ENCODE data around the gene EXOC2.

EXOC2 gene

GRCh38 chr6:733431-734219 lies 40.7 kb upstream of the EXOC2 start:
- H3K79me2 ChIP-seq (ENCODE audit: insufficient read depth, low read depth), result no peaks in the 10 kb centered on the region
- H3K9ac ChIP-seq, result no peak overlapping the region
- no peak overlapping the region for H3K4me3 ChIP-seq (IDR thresholded peaks at IDR 0.05; ENCODE audit: insufficient read depth, low read depth, low read length)
- no peak overlapping the region for H3K27ac ChIP-seq
- H4K20me1 ChIP-seq (ENCODE audit: insufficient read depth), result no peaks in the 10 kb centered on the region
- no peaks in the 10 kb centered on the region for H3K27me3 ChIP-seq (ENCODE audit: insufficient read depth, low read depth)
- H3K36me3 ChIP-seq (ENCODE audit: insufficient read depth), result no peaks in the 10 kb centered on the region
- no peaks in the 10 kb centered on the region for H3K4me1 ChIP-seq (ENCODE audit: low read depth, poor library complexity, severe bottlenecking)
- no peak overlapping the region for H3K4me2 ChIP-seq
- no peak for TF ChIP-seq CTCF (conservative IDR thresholded peaks at IDR 0.05; ENCODE audit: low read depth, low read length)
- no peak overlapping the region for H2AFZ ChIP-seq (ENCODE audit: low read depth)

- H2AFZ ChIP-seq (ENCODE audit: low read depth), result no peak overlapping the region
- H3K36me3 ChIP-seq (ENCODE audit: insufficient read depth), result no peaks in the 10 kb centered on the region
- H3K27ac ChIP-seq, result no peak overlapping the region
- H3K4me3 ChIP-seq (IDR thresholded peaks at IDR 0.05; ENCODE audit: insufficient read depth, low read depth, low read length), result no peak overlapping the region
- H4K20me1 ChIP-seq (ENCODE audit: insufficient read depth), result no peaks in the 10 kb centered on the region
- no peaks in the 10 kb centered on the region for H3K27me3 ChIP-seq (ENCODE audit: insufficient read depth, low read depth)
- no peak for TF ChIP-seq CTCF (conservative IDR thresholded peaks at IDR 0.05; ENCODE audit: low read depth, low read length)
- no peak overlapping the region for H3K9ac ChIP-seq
- no peak overlapping the region for H3K4me2 ChIP-seq
- H3K79me2 ChIP-seq (ENCODE audit: insufficient read depth, low read depth), result no peaks in the 10 kb centered on the region
- no peaks in the 10 kb centered on the region for H3K4me1 ChIP-seq (ENCODE audit: low read depth, poor library complexity, severe bottlenecking)
Observed at GRCh38 chr6:731924-732323, 39.0 kb upstream of the EXOC2 start.

GRCh38 chr6:729606-730320 lies 36.8 kb upstream of the EXOC2 start:
- Histone ChIP-seq H4K20me1 (ENCODE audit: insufficient read depth) (no peaks in the 10 kb centered on the region), H3K9ac (no peak overlapping the region), H3K4me1 (ENCODE audit: low read depth, poor library complexity, severe bottlenecking) (no peaks in the 10 kb centered on the region), H2AFZ (ENCODE audit: low read depth) (no peak overlapping the region), H3K27ac (no peak overlapping the region), H3K27me3 (ENCODE audit: insufficient read depth, low read depth) (no peaks in the 10 kb centered on the region), H3K36me3 (ENCODE audit: insufficient read depth) (no peaks in the 10 kb centered on the region), H3K4me2 (no peak overlapping the region), H3K4me3 (IDR thresholded peaks at IDR 0.05; ENCODE audit: insufficient read depth, low read depth, low read length) (no peak overlapping the region), H3K79me2 (ENCODE audit: insufficient read depth, low read depth) (no peaks in the 10 kb centered on the region)
- TF ChIP-seq CTCF (conservative IDR thresholded peaks at IDR 0.05; ENCODE audit: low read depth, low read length), result no peak

GRCh38 chr6:727856-728255 lies 34.9 kb upstream of the EXOC2 start:
- Histone ChIP-seq H3K4me1 (ENCODE audit: low read depth, poor library complexity, severe bottlenecking) (peaks cover 4% of the 10 kb centered on the region), H3K27ac (no peak overlapping the region), H3K79me2 (ENCODE audit: insufficient read depth, low read depth) (no peaks in the 10 kb centered on the region), H4K20me1 (ENCODE audit: insufficient read depth) (no peaks in the 10 kb centered on the region), H3K27me3 (ENCODE audit: insufficient read depth, low read depth) (no peaks in the 10 kb centered on the region), H3K36me3 (ENCODE audit: insufficient read depth) (no peaks in the 10 kb centered on the region), H2AFZ (ENCODE audit: low read depth) (no peak overlapping the region), H3K4me2 (no peak overlapping the region), H3K9ac (no peak overlapping the region), H3K4me3 (IDR thresholded peaks at IDR 0.05; ENCODE audit: insufficient read depth, low read depth, low read length) (no peak overlapping the region)
- no peak for TF ChIP-seq CTCF (conservative IDR thresholded peaks at IDR 0.05; ENCODE audit: low read depth, low read length)

Data from KMS-11 (cell line).